DMS153 treated with DMSO at 0.1 percent for 48 hours (cell line): ENCODE measurements around the gene FRG2B.
"Not testable (repeated sequence)": the region's sequence is repeated elsewhere in the genome, so short reads cannot be mapped to it uniquely, and the experiment has no call there.

Experiments
- DNase-seq: peaks from one replicate; lab custom pipeline; 2025; ENCODE audit not compliant: unreplicated experiment; lab: John Stamatoyannopoulos, UW

The FRG2B gene

GRCh38 chr10:133600657-133601056, 25.9 kb downstream of the FRG2B start:
- no peak for DNase-seq

- DNase-seq = not testable (repeated sequence)
Observed at GRCh38 chr10:133599869-133600268, 26.7 kb downstream of the FRG2B start.

GRCh38 chr10:133592716-133593115, 33.9 kb downstream of the FRG2B start:
- peak; percentile 50 for DNase-seq

GRCh38 chr10:133590970-133591359, 35.6 kb downstream of the FRG2B start:
- DNase-seq = no peak

- DNase-seq = no peak
Observed at GRCh38 chr10:133590226-133590969, 36.2 kb downstream of the FRG2B start.

- not testable (repeated sequence) for DNase-seq
Observed at GRCh38 chr10:133577037-133577436, 49.6 kb downstream of the FRG2B start.
